ENCODE results near the gene RNF148.

The RNF148 gene

GRCh38 chr7:122702872-122703510 lies at the start of gene RNF148:
Gene RNF148 (minus strand): TSS chr7:122702922. CDS start chr7:122702750, 172 bp downstream.
- no peak for DNase-seq (ENCODE audit: low read depth in 2 of 2, low spot score in 1 of 2)

- no peak for DNase-seq (ENCODE audit: low read depth in 2 of 2, low spot score in 1 of 2)
These were observed 47.7 kb upstream of the RNF148 start for GRCh38 chr7:122750389-122750788.

- no peak for DNase-seq (ENCODE audit: low read depth in 2 of 2, low spot score in 1 of 2)
These were observed 45.5 kb upstream of the RNF148 start for GRCh38 chr7:122748195-122748594.

- no peak for DNase-seq (ENCODE audit: low read depth in 2 of 2, low spot score in 1 of 2)
These were observed 44.2 kb upstream of the RNF148 start for GRCh38 chr7:122746948-122747347.

- DNase-seq (ENCODE audit: low read depth in 2 of 2, low spot score in 1 of 2), result no peak
These were observed 40.5 kb upstream of the RNF148 start for GRCh38 chr7:122743211-122743610.

DNA sequence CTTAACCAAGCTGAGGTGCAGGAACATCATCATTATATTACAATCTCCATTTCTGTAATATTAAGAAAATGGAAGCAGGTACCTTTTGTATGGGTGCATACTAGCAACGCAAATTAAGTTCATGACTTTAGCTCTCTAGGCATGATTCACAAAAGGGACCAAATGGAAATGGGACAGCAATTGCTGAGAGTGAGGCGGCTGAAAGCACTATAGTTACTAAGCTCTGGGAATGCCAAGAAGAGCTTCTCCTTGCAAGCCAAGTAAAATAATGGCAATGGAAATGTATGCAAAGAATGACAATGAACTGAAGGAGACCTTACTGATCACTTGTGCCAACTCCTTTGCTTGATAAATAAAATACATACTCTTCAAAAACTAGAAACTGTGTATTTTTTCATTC lies 36.2 kb upstream of the RNF148 start:
- no peak for DNase-seq (ENCODE audit: low read depth in 2 of 2, low spot score in 1 of 2)

- DNase-seq (ENCODE audit: low read depth in 2 of 2, low spot score in 1 of 2), result no peak
These were observed 33.5 kb upstream of the RNF148 start for GRCh38 chr7:122736183-122736582.

DNA sequence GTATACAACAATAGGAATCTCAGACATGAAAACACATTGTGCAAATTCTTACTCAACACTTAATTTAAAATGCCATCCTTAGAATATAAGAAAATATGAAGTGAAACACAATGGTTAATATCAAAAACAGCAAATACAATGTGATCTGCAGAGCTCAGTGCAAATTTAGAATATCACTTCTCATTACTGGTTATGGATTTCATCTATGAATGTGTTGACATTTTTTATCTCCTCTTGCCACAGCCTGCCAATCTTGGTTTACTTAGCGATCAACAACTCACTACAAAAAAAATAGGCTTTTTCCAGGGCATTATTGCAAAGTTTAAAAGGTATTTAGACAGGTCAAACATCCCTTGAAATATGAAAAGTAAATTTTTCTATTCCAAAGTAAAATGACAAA lies 25.0 kb upstream of the RNF148 start:
- no peak for DNase-seq (ENCODE audit: low read depth in 2 of 2, low spot score in 1 of 2)

DNA sequence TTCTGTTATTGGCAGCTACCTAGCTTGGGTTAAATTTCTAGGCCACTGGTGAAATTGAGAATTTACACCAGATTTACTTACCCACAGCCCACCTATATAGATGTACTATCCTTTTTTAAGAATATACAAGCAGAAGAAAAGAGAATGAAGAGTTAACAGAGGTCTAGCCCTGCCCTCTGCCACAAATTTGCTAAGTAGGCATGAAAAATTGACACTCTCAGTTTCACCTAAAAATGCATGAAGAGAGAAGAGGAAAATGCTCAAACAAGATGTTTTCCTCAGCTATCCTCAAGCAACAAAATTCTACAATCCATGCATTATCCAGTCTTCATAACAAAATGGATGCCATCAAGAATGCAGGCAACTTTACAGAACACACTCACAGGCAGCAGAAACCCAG lies 24.6 kb upstream of the RNF148 start:
- no peak for DNase-seq (ENCODE audit: low read depth in 2 of 2, low spot score in 1 of 2)

DNA sequence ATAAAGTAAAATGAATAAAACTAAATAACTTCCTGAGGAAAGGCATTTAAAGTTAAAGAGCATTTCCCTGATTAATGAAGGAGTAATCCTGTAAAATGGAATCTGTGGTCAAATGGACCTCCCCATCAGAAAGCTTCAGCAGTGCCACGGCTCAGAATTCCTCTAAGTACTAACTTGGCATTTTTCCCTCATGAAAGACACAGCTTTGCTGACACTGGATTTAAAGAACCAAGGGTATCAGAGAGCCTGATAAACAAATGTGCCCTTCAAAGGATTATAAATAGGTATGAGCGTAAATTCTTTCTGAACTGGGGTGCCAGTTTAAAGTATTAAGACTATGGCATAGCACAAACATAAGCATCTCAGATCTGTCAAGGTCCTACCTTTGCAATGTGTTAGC lies 24.2 kb upstream of the RNF148 start:
- DNase-seq (ENCODE audit: low read depth in 2 of 2, low spot score in 1 of 2), result no peak

DNA sequence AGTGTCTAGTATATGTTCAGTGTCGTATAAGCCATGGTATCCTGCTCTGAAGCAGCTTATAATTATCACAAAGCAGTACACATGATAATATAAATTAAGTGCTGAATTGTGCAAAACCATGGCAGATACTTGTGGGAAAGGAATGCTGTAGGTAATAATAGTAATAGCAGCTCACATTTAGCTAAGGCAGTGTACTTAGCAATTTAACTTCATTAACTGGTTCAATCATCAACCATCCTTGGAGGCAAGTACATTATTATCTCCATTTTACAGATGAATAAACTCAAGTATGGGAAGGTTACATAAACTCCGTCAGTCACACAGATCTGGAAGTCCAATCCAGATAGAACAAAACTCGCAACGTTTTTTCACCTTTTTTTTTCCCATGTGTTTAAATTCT lies 21.6 kb upstream of the RNF148 start:
- no peak for DNase-seq (ENCODE audit: low read depth in 2 of 2, low spot score in 1 of 2)

DNA sequence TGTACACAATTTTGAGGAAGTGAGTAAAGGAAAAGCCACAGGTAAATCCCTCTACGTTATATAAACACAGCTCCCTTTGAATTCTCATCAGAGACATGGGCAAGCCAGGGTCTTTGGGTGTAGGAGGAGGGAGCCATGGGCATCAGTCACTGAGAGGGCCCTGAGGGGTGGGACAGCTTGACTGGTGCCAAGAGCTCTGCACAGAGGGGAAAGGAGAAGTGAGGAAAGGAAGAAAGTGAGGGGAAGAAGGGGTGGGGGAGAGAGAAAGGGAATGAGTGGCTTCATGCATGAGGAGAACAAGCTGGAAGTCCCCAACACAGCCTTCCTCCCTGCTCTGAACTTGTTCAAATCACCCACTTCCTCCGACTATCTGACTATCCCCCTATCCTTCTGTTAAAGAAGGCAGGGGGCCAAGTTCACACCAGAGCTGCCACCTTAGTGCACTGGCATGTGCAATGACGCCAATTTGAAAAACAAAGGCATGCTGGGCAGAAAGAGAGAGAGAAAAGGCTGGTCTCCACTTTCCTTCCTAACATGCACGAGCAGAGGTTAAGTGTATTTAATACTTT lies 16.4 kb upstream of the RNF148 start:
- DNase-seq (ENCODE audit: low read depth in 2 of 2, low spot score in 1 of 2), result no peak

- DNase-seq (ENCODE audit: low read depth in 2 of 2, low spot score in 1 of 2), result no peak
These were observed 14.8 kb upstream of the RNF148 start for GRCh38 chr7:122717356-122718089.

GRCh38 chr7:122715183-122715582 lies 12.5 kb upstream of the RNF148 start:
- DNase-seq (ENCODE audit: low read depth in 2 of 2, low spot score in 1 of 2), result no peak

DNA sequence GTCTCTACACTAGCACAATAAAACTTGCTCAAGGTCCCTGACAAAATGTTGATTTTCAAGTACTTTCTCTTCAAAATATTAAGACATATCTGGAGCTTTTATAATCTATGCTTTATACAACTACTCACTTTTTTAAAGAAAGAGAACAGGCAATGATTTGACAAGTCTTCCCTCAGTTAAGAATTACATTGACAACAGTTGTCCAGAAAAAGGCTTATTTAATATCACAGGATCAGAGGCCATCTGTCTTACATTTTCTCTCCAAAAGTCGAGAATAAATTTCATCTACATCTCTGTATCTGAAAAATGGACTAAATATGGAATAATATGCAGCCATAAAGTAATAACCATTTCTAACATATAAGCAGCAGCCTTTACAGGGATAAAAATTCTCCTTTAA lies 8.2 kb upstream of the RNF148 start:
- DNase-seq (ENCODE audit: low read depth in 2 of 2, low spot score in 1 of 2), result no peak

DNA sequence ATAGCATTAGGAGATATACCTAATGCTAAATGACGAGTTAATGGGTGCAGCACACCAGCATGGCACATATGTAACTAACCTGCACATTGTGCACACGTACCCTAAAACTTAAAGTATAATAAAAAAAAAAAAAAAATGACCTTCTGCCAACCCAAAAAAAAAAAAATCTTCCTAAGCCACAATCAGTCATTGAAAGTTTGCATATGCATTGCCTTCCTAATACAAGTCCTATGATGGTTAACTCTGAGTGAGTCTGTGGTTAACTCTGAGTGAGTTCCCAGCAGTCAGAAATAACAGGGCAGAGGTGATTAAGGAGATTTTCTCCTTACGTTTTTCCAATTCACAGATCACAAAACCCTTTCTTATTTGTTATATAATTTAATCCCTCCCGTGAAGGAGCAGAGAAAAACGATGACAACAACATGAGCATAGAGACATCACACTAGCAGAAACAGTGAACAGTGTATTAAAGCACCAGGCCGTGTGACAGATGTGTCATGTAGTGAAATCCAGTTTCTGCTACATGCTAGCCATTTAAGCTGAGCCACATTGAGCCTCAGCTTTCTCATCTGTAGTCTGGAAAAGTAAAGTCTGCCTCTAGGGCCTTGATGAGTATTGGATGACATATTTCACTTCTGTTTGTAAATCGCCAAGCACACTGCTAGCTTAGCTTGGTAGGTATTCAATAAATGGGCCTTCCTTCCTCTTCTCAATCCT lies 7.4 kb upstream of the RNF148 start:
- DNase-seq (ENCODE audit: low read depth in 2 of 2, low spot score in 1 of 2), result no peak

- DNase-seq (ENCODE audit: low read depth in 2 of 2, low spot score in 1 of 2), result no peak
These were observed 4.1 kb upstream of the RNF148 start for GRCh38 chr7:122706836-122707235.

DNA sequence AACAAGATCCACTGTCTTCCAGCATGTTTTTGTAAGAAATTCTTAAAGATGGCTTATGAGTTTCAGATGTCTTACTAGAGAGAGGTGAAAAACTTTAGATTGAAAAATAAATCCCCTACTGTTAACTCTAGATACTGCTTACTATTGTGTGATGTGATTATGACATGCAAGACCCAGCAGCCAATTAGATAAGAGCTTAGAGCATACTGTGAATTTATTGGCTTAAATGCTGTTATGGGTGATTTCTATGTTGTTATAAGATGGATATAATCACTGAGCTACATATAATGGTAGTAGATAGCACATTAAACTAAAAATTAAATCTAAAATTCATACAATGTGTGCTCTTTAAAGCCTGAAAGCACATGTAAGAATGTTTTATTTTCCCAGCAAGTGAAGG lies 3.7 kb downstream of the RNF148 start, which contains the start of gene RNF133:
Gene RNF133, minus strand, starts transcription at position 101 of the 400 bp plus-strand sequence. CDS start 199 bp downstream, outside the sequence.
- no peak for DNase-seq (ENCODE audit: low read depth in 2 of 2, low spot score in 1 of 2)

- no peak for DNase-seq (ENCODE audit: low read depth in 2 of 2, low spot score in 1 of 2)
These were observed 6.9 kb downstream of the RNF148 start for GRCh38 chr7:122695816-122696215.

DNA sequence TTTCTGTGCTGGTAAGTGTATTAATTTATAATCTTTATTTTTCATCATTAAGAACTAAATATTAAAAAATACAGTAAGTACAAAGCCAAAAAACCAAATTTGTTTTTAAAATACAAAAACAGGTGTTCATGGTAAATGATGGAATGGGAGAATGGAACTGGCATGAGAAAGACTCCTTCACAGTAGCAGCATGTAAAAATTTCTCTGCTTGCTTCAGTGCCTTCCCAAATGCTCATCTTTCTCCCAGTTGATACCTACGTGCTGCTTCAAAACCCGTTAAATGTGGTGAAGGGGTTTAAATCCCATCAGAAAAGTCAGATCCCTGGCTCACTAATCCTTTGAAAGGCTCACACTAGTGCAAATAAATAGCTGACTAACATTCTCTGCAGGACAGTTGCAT lies 8.0 kb downstream of the RNF148 start:
- no peak for DNase-seq (ENCODE audit: low read depth in 2 of 2, low spot score in 1 of 2)

DNA sequence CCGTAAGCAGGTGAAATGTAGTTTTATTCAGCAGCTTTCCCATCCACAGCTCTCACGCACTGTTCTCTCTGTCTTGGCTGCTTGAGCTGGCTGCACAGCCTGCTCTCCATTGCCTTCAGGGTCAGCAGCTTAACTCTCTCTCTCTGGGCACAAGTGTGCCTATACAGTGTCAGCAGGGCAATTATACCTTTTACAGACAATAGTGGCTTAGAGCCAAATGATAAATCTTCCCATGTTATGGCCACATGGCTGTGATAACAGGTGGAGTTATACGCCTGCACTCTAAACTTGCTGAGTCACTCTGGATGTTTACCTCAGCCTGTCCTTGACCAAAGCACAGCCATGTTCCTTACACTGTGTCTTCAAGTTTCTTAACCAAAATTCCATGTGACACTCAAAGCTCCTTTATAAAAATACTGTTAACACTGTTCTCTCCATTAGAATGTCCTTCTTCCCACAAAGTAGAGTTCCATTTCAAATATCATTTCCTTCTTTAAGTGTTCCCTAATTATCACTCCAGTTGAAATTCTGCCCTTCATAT lies 9.9 kb downstream of the RNF148 start:
- no peak for DNase-seq (ENCODE audit: low read depth in 2 of 2, low spot score in 1 of 2)
